Effector CD4-positive, alpha-beta T cell (primary cell): Measurements from ENCODE around the gene REN. TPM values are rescaled to one million over a fixed set of nuclear protein-coding genes. Genes with fewer than 3 reads are reported as not detected.
A peak's percentile ranks its signal among the peaks of the same experiment; 100 is the strongest.

Source experiments
- DNase-seq: peaks from one replicate; pipeline ENCODE4 v3.0.0-alpha.2; 2020
- total RNA-seq: gene quantifications from one replicate; lab custom pipeline; 2026; lab: John Stamatoyannopoulos, UW

The REN gene
- not detected for total RNA-seq

DNA sequence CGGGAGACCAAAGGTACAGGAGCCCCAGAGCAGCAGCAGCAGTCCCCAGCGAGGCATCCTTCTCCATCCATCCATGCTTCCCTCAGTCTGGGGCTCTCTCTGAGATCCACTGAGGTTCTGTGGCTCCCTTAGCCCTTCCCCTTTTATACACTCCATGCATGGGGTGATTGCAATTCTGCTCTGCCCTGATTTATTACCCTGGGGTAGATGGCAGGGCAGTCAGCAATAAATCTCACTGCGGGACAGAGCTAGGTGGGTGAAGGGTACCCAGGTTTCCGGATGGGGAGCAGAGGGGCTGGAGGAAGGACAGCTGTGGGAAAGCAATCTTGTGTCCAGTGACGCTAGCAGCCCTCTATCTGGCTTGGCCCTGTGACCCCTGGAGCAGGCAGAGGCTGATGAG lies at the start of gene REN:
TSS of gene REN (minus strand) at position 119 of the 400 bp plus-strand sequence. CDS start at position 75, 44 bp downstream.
- no peak for DNase-seq

DNA sequence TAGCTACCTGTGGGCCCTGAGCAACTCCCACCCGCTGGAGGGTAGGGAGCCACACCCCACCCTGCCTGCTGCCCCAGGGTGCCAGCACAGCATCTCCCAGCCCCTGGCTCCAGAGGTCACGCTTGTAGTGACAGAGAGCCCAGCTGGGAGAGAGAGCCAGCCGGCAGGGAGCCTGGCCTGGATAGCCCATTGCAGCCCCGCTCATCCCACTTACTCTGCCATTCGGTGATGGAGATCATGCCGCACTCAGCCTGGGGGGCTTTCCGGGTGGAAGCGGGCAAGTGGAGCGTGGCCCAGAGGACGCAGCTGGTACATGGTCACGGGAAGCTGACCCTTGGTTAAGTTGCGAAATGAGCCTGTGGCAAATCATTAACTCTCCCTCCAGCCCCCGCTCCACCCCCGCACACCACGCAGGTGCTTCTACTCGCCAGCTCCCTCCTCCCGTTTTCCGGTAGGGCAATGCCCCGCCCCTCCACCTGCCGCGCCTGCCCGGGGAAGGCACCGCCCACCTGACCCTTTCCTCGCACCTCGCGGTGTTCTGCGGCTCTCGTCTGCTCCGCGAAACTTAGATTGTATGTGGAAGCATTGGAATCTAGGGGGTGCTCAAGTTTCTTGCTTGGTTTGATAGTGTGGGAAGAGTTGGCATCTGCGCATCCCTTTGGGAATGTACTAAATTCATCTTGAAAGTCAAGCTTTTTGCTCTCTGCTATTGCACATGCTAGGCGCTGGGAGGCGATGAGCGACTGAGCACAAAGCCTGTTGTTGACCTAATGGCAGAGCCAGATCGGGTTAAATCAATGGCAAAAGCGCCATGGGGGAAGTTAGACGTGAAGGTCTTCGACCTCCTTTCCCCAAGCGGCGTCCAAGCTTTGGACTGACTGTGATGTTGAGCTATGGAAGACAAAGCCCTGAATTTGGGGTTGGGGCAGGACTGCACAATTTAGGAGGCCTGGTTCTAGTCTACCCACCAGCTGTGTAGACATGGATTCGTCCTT lies 47.8 kb upstream of the REN start, which contains the start of gene GOLT1A:
TSS of gene GOLT1A (minus strand) at position 321 of the 995 bp plus-strand sequence. CDS start at position 239, 82 bp downstream.
- no peak for DNase-seq

DNA sequence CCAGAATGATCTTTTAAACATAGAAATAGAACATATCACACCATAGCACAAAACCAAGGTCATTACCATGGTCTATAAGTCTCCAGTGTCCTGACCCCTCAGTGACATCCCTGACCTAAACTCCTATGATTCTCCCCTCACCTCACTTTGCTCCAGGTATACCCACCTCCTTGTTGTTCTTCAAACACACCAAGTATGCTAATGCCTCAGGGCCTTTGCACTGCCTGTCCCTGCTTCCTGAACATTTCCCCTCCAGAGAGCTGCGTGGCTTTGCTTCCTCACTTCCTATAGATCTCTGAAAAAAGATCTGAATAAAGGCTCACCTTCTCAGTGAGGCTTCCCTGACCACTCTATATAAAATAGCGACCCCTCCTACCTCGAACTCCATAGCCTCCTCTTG lies 46.6 kb upstream of the REN start:
- DNase-seq: no peak

DNA sequence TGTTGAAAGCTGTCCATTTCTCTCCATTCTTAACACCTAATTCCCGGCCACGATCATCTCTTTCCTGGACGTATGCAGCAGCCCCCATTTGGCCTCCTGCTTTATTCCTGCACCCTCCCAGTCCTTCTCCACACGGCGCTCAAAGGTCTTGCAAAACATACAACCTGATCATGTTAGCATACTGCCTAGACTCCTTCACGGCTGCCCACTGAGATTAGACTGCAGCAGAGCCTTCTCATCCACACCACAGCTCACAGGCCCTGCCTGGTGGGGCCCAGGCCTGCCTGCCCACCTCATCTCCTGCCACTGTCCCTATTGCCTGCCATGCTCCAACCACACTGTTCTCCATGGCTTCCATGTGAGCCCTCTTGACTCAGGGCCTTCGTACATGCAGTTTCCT lies 44.9 kb upstream of the REN start:
- DNase-seq: no peak

DNA sequence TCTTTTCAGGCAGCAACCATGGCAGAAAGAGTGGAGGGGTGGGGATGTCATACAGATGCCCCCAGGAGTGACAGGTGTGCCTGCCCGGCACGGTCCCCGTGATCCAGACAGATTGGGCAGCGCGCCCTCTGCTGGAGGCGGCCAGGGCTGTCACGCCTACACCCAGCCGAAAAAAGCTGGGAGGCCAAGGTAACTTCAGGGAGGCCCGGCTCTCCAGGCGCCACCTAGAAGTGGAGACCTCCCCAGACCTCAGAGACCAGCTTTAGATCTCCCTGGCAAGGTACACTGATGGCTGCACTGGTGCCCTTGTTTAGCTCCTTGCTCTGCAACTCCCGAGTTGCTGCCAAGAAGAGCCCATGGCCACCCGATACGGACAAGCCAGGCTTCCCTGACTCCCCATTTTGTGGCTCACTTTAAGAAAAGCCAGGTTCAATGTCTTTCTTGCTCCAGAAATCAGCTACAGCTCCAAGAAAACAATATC lies 41.0 kb upstream of the REN start:
- DNase-seq: peak; percentile 65

DNA sequence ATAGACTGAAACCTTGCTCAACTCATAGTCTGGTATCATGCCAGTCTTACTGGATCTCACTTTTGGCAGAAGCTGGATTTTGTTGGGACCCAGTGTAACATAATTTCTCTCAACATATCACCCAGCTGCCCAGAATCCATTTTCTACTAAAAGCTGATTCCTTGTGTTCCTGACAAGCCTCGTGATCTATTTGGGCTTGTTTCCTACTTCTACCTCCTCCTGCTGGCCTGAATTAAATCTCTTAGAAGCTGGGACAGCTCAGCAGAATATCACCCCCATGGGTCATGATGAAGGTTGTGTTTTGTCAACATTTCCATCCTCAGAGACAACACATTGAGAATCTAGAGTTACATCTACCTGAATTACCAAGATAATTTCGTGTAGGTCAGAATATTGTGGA lies 40.0 kb upstream of the REN start:
- DNase-seq: no peak

DNA sequence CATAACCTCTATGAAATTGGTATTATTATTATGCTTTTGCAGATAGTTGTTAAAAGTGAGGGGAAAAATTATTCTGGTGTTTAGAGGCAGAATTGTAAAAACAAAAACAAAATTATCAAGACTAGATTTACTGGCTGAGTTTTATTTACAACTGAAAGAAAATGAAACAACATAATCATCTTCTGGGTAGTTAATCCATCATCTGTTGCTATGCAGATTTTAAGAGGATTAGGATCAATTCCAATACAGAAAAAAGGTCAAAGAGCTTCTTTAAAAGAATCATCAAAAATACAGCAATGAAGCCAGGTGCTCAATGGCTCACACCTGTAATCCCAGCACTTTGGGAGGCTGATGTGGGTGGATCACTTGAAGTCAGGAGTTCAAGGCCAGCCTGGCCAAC lies 39.3 kb upstream of the REN start:
- no peak for DNase-seq

DNA sequence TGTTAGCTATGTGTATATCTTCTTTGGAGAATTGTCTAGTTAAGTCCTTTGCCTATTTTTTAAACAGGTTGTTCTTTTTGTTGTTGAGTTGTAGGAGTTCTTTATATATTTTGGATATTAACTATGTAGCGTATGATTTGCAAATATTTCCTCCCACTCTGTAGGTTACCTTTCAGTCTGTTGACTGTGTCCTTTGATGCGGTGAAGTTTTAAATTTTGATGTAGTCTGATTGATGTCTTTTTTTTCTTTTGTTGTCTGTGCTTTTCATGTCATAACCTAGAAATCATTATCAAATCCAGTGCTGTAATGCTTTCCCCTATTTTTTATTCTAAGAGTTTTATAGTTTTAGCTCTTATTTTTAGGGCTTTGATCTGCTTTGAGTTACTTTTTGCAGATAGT lies 38.8 kb upstream of the REN start:
- no peak for DNase-seq

DNA sequence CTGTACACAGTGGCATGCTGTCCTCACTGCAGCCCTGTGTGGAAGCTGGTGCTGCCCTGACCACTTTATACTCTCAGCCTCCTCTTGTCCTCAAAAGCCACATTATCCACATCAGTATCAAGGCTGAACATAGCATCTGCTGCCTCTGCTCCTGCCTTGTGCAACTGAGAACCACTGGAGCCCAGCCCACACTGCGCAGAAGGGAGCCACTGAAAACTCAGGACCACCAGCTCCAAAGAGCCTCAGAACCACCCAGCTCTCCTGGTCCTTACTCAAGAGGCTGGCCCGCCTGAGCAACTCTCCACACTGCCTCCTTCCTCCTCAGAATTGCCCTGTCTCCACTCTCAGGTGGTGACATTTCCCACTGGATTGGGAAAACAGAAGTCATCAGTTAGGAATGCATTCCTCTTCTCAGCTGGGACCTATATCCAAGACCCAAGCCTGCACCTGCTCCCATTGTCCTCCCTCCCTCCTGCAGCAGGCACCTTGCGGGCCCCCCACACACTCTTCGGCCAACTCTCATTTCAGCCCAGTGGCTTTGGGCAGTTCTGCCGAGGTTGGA lies 37.1 kb upstream of the REN start:
- no peak for DNase-seq

DNA sequence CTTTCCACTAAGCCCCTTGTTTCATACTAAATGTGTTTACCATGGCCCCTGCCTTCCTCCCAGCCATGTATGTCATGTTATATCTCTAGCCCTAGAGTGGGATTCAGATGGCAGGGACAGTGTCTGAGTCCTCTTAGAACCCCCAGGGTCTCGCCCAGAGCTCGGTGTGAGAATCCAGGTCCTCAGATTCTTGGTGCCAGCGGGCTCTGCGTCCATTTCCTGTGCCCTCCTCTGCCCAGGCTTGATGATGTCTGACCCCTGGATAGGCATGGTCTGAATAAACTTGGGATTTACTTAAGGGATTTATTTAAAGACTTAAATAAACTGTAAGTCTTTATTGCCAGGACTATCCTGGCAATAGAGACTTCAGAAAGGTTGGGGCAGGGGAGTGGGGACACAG lies 36.3 kb upstream of the REN start:
- no peak for DNase-seq

DNA sequence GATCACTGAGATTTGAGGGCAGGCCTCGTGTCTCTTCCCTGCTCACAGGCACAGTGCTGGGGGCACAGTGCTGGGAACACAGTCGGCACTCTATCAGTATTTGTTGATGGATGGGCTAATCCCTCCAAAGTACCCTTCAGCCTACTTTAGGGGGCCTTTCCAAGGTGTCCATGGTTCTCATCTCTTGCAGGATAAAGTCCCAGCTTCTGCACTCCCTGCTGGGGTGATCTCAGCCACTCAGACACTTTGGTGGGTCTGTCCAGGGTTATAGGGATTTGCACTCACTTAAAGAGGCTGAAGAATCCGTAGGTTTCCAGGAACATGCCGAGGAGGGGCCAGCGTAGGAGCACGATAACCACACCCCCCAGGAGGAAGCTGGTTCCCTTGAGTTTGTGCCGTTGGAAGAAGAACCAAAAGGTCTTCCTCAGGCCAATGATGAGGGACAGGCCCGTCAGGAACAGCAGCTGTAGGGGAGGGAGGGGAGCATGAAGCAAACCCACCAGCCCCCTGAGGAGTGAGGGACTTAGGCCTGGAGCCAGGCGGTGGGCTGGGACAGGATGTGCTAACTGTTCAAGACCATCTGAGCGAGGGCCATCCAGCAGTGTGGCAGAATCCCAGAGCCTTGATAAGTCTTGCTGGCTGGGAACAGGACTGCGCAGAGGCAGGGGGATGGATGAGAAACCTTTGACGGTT lies 35.4 kb upstream of the REN start:
- no peak for DNase-seq

DNA sequence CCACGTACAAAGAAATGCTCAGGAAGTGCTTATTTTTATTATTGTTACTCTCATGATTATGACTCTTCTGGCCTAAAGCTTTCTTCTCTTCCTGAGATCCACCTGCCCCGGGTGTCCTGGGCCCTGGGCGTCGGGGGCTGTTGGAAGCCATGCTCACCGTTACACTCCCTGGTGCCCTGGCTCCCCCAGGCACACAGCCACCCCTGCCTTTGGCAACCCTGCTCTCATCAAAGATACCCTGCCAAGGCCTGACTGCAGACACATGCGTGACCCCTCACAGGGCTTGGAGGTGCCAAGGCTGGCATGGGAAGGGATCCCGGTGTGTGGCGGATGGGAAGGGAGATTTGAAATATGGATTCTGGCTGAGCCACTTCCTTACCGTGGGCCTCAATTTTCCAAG lies 33.4 kb upstream of the REN start:
- no peak for DNase-seq

DNA sequence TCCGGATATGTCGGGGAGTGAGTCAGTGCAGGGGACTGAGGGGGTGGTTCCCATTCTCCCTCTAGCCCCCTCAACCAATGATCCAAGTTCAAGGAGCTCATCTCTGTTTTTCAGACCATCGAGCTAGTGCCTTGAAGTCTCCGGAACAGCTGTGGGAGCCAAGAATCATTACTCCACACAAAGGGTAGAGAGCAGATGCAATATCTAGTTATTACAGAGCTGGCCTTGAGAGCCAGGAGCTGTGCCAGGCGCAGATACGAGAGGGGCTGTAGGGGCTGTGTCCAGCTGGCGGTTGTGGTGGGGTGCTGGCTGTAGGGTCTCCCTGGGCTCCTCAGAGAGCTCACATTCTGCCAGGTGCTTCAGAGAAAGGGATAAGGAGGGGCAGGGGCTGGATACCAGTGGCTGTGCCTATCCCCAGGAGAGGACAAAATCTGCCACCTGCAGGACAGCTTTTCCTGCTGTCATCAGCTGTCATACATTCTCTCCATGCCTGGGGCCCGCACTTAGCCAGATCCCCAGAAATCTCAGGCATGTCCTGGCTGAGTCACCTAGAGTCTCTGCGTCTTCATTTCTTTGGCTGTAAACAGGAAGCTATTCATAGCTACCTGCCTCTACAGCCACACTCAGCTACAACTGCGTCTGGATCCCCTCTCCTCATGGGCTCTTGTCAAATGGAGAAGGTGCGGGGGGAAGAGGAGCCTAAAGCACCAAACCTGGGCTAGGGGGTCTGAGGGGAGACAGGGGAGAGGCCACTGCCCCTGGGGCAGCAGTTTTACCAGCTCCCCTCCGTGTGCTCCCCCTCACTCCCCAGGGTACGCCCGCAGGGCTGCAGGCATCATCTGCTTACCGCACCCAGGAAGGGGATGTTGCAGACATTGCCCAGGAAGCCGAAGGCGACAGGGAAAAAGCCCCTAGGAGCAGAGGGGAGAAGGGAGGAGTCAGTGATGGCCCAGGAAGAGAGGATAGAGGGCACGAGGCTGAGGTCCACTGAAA lies 32.5 kb upstream of the REN start:
- no peak for DNase-seq

DNA sequence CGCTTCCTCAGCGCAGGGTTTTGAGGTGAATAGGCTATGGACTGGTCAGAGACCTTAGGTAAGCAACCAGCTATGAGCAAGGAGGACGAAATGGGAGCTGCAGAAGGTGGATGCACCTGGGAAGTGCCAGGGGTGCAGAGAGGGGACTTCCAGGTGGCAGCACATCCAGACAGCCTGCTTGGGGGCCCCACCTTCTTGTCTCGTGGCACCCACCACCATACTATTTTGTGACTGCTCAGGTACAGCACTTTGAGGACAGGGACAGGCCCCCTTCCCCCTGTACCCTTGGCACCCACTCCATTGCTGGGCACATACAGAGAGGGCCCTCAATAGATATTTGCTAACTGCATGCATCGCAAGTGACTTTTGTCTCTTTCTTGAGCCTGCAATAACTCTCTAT lies 30.9 kb upstream of the REN start:
- no peak for DNase-seq

DNA sequence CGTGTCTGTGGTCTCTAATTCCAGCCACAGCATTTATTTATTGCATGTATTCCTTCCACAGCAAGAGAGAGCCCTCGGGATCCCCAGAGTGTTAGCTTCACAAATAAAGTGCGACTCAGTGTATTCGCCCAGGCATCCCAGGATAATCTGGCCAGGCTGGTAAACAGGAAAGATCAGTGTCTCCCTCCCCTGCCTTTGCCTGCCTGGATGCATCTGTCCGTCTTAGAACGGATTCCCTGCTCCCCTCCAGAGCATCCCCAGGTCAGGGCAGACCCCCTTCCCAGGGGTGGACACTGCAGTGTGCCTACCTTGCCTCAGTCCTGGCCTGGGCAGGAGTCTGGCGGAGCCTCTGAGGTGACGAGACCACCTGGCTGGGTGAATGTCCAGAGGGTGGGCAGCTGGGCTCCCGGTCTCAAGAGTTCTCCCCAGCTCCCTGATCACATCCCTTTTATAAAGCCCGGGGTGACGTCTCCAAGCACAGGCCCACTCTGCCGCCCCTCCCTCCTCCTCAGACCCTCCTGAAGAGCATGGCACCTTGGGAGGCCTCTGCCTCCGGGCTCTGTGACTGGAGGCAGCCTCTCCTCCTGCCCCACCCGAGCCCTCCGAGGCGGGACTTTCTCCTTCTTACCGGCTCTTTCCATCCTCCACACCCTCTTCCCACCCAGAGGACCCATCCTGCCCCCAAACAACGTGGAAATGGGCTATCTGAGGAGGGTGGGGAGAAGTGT lies 30.1 kb upstream of the REN start, which contains the start of gene KISS1:
TSS of gene KISS1 (minus strand) at position 424 of the 728 bp plus-strand sequence. CDS start 3,615 bp downstream, outside the sequence.
- no peak for DNase-seq

DNA sequence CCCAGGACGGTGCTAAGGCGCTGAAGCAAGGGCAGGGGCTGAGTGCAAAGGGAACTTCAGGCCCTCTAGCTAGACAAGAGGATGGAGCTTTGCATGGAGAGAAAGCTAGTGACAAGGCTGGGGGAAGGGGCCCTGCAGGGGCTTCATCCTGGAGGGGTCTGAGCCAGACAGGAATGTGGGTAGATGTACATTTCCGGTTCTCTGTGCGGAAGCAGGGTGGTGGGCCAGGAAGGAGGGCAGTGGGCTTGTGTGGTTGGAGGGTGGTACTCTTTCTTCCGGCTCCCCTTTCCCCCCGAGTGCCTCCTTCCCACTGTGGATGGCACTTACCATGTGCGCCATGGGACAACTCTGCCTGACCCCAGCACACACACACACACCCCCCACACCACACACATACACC lies 28.6 kb upstream of the REN start:
- DNase-seq: no peak

DNA sequence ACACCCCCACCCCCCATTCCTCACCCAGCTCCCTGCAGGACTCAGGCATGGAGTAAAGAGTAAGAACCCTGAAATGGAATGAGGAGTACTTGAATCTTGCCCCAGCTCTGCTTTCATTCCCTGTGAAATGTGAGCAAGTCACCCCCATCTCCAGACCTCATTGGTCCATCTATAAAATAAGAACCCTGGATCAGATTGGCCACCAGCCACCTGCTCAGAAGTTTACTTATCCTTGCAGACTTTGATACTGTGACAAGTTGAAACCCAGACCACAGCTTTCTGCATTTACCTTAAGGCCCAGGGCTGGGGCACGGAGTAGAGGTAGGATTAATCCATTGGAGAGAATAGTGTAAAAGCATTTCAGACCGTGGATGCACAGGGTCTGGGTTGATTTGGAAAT lies 27.9 kb upstream of the REN start:
- no peak for DNase-seq

DNA sequence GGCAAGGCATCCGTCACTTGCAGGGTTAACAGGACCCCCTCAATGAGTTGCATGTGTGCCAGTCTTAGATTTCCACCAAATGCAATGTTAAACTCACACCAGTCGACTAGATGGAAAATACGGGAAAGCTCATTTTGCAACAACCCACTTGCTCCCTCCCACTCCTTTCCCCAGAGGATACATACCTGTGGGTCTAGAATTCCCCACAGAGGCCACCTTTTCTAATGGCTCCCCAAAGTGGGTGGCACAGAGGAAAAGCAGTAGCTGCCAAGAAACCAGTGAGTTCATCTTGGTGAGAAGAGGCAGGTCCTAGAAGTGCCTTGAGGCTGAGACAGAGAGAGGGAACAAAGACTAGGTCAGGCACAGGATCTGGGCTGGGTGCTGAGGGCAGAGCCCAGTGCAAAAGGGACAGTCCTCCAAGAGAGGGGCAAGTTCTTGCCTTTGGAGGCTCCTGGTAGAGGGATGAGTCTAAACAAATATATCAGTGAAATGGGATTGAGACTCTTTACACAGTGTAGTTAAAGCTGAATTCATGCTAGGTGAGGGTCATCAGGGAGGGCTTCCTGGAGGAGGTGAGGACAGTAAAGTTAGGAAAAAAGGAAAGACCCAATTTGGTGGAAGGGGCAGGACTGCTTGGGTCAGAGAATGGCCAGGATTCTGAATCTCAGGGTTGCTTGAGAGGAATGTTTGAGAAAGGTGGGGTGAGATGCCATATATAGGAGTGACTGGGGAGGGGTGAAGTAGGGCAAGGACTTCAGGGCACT lies 26.6 kb upstream of the REN start:
- DNase-seq: no peak

DNA sequence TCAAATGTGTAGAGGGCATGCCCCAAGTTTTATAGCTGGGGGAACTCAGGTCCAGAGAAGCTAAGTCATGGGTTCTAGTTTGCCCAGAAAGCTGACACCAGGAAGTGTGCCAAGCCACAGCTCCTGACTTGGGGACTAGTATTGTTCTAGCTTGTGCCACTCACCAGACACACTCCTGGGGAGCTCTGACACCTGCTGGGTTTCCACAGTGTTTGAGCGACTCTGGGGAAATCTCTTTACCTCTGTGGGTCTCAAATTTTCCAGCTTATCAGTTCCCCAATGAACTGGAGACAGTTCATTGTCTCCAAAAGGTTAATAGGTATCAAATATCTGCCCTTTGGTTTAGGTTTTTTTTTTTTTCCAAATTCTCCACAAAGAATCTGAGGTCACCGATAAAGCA lies 25.9 kb upstream of the REN start:
- DNase-seq: no peak

DNA sequence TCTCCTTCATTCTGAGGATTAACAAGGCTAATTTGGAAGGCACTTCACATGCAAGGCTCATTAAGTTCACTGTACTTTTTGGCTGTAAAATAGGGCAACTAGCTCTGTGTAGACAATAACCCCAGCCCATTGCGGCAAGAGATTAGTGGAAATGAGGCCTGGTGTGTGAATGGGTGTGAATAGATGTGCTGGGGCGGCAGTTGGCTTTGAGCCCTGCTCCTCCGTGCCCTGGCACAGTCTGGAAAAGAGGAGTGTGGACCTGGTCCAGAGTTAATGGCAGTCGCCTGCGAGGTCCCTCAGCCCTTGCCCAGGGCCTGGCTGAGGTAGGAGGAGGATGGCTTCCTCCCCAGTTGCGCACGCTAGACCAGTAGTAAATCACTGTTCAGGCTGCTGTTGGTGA lies 25.3 kb upstream of the REN start:
- no peak for DNase-seq
